ENCODE measurements around the gene CAMKK2. TPM values are rescaled to one million over a fixed set of nuclear protein-coding genes. Genes with fewer than 3 reads are reported as not detected.
"Not testable (repeated sequence)": the region's sequence is repeated elsewhere in the genome, so short reads cannot be mapped to it uniquely, and the experiment has no call there.

Gene CAMKK2
- total RNA-seq, 1 experiment from 2014 or later = 24.7 TPM

DNA sequence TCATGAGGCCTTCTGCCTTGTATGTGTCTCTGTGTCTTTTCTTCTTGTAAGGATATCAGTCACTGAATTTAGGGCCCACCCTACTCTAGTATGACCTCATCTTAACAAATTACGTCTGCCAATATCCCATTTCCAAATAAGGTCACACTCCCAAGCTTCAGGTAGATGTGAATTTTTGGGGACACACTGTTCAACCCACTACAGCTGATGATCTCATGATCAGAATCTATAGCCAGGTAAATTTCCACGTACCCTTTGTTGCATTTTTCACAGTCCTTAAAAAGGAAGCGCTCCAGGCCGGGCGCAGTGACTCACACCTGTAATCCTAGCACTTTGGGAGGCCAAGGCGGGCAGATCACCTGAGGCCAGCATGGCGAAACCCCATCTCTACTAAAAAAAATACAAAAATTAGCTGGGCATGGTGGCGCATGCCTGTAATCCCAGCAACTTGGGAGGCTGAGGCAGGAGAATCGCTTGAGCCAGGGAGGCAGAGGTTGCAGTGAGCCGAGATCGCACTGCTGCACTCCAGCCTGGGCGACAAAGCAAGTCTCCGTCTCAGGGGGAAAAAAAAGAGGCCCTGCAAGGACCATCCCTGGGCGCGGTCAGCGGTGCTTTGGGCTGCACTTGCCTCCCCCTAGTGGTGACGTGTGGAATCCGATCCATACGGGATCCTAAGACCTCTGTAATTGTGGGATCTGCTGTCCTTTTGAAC lies 66.5 kb downstream of the CAMKK2 start:
- H2AFZ ChIP-seq (ENCODE audit: low read length) = not testable (repeated sequence)
- no CpG with 5 or more reads among the region's 19 CpGs for WGBS (ENCODE audit: extremely low coverage, insufficient read length, low lambda C conversion rate)
- TF ChIP-seq, protein P1, sequence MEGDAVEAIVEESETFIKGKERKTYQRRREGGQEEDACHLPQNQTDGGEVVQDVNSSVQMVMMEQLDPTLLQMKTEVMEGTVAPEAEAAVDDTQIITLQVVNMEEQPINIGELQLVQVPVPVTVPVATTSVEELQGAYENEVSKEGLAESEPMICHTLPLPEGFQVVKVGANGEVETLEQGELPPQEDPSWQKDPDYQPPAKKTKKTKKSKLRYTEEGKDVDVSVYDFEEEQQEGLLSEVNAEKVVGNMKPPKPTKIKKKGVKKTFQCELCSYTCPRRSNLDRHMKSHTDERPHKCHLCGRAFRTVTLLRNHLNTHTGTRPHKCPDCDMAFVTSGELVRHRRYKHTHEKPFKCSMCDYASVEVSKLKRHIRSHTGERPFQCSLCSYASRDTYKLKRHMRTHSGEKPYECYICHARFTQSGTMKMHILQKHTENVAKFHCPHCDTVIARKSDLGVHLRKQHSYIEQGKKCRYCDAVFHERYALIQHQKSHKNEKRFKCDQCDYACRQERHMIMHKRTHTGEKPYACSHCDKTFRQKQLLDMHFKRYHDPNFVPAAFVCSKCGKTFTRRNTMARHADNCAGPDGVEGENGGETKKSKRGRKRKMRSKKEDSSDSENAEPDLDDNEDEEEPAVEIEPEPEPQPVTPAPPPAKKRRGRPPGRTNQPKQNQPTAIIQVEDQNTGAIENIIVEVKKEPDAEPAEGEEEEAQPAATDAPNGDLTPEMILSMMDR (conservative IDR thresholded peaks at IDR 0.05) = peak; percentile 96

More for the DNA sequence above, 66.5 kb downstream of the CAMKK2 start:
- not testable (repeated sequence) for H3K4me1 ChIP-seq (ENCODE audit: insufficient read depth, low read length); H3T11ph ChIP-seq (ENCODE audit: low read length); H2BK120ac ChIP-seq (ENCODE audit: low read depth, low read length, poor library complexity, severe bottlenecking); H3K9ac ChIP-seq (ENCODE audit: extremely low read depth, insufficient read length, low read length); H3K4me3 Mint-ChIP-seq; H4K5ac ChIP-seq (ENCODE audit: insufficient read length, low read depth, low read length); H3K14ac ChIP-seq (ENCODE audit: insufficient read depth, low read length); H3K27ac ChIP-seq (ENCODE audit: insufficient read length, low read depth, low read length); H3K27ac Mint-ChIP-seq; H3K23me2 ChIP-seq (ENCODE audit: insufficient read length, low read depth, low read length, poor library complexity, severe bottlenecking); H2BK5ac ChIP-seq (ENCODE audit: insufficient read length, low read length); H2AK5ac ChIP-seq (ENCODE audit: insufficient read length, low read length); H4K8ac ChIP-seq (replicated peaks; ENCODE audit: insufficient read length, low read depth, low read length); H3K4me1 Mint-ChIP-seq; H3K9me3 Mint-ChIP-seq; H2BK20ac ChIP-seq (ENCODE audit: low read depth, low read length, poor library complexity, severe bottlenecking); H3K9me3 ChIP-seq (ENCODE audit: control insufficient read depth, low read depth, low read length); H2BK15ac ChIP-seq (ENCODE audit: low read depth, low read length); H3K79me2 ChIP-seq (ENCODE audit: insufficient read depth, low read length); H3K18ac ChIP-seq (ENCODE audit: insufficient read length, low read depth, low read length); H3K27me3 Mint-ChIP-seq (ENCODE audit: low read depth); H2BK12ac ChIP-seq (ENCODE audit: insufficient read length, low read depth, low read length); H3K79me1 ChIP-seq (ENCODE audit: insufficient read depth, low read depth, low read length, poor library complexity, severe bottlenecking); H3K4ac ChIP-seq (ENCODE audit: low read depth, low read length); H3K27me3 ChIP-seq (ENCODE audit: insufficient read depth, low read length); H3K56ac ChIP-seq (ENCODE audit: insufficient read length, low read depth, low read length); H4K91ac ChIP-seq (ENCODE audit: insufficient read length, low read depth, low read length); H3K4me2 ChIP-seq (ENCODE audit: insufficient read depth, insufficient read length, low read length); H4K20me1 ChIP-seq (ENCODE audit: control insufficient read depth, insufficient read depth, insufficient read length); H3K23ac ChIP-seq (ENCODE audit: insufficient read length, low read depth, low read length)
- peaks cover 0 to 19% (median 8%) of the 10 kb centered on the region in 3 experiments; a peak in 5 of 7 replicates for H3K36me3 Mint-ChIP-seq (ENCODE audit: insufficient read depth in 1 of 3, low read depth in 3 of 3)
- DNase-seq = peak; percentile 92
